Fibroblast of pulmonary artery (primary cell): ENCODE data around the gene ANXA3.
A peak's percentile ranks its signal among the peaks of the same experiment; 100 is the strongest.

Experiments used
- DNase-seq: peaks from one replicate; pipeline ENCODE4 v3.0.0-alpha.2; 2010; ENCODE audit warnings: low read depth
- H3K4me3 ChIP-seq: replicated peaks from 2 replicates; pipeline ENCODE4 v1.5.1; 2011; ENCODE audit warnings: low read depth, mild to moderate bottlenecking, control low read depth, low read length, moderate library complexity
- TF ChIP-seq, protein P1 (sequence below): IDR thresholded peaks from 2 replicates; pipeline ENCODE4 v1.5.1; 2011; ENCODE audit warnings: mild to moderate bottlenecking, control low read depth, low read length, inconsistent platforms; ENCODE audit errors: missing control alignments

ANXA3 gene

DNA sequence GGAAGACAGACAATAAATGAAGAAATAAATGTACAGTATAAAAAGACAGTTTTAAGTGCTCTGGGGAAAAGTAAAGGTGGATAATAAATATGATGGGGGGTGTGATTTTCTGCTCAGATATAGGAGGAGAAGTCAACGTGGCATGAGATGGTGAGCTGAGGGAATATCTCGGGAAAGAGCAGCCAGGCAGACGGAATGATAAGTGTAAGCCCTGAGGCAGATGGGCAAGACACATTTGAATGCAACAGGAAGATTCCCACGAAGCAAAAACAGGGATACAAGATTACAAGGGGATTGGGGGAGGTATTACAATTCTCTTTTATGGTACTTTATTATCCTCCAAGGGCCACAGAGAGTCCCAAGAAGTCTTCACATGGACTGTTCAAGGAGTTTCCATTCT, 11.1 kb downstream of the ANXA3 start:
- TF ChIP-seq, protein P1, sequence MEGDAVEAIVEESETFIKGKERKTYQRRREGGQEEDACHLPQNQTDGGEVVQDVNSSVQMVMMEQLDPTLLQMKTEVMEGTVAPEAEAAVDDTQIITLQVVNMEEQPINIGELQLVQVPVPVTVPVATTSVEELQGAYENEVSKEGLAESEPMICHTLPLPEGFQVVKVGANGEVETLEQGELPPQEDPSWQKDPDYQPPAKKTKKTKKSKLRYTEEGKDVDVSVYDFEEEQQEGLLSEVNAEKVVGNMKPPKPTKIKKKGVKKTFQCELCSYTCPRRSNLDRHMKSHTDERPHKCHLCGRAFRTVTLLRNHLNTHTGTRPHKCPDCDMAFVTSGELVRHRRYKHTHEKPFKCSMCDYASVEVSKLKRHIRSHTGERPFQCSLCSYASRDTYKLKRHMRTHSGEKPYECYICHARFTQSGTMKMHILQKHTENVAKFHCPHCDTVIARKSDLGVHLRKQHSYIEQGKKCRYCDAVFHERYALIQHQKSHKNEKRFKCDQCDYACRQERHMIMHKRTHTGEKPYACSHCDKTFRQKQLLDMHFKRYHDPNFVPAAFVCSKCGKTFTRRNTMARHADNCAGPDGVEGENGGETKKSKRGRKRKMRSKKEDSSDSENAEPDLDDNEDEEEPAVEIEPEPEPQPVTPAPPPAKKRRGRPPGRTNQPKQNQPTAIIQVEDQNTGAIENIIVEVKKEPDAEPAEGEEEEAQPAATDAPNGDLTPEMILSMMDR: no peak
- H3K4me3 ChIP-seq: no peak overlapping the region
- no peak for DNase-seq

DNA sequence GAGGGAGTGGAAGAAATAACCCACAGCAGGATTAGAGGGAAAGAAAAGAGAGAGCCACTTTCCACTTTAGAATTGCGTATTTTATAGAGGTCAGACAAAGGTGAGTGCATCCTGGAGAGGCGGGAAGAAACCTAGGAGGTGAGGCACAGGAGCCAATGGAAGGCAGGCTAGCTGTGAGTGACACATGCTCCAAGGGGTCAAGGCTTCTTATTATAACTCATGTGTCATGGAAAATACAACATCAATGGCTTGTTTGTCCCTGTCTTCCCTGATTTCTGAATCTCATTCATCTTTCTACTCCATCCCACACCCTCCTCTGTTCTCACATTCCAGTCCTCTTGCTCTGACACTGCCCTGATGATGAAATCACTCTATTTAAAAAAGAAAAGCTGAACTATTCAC, 14.4 kb downstream of the ANXA3 start:
- DNase-seq: peak; percentile 77
- no peak overlapping the region for H3K4me3 ChIP-seq
- TF ChIP-seq, protein P1: no peak

DNA sequence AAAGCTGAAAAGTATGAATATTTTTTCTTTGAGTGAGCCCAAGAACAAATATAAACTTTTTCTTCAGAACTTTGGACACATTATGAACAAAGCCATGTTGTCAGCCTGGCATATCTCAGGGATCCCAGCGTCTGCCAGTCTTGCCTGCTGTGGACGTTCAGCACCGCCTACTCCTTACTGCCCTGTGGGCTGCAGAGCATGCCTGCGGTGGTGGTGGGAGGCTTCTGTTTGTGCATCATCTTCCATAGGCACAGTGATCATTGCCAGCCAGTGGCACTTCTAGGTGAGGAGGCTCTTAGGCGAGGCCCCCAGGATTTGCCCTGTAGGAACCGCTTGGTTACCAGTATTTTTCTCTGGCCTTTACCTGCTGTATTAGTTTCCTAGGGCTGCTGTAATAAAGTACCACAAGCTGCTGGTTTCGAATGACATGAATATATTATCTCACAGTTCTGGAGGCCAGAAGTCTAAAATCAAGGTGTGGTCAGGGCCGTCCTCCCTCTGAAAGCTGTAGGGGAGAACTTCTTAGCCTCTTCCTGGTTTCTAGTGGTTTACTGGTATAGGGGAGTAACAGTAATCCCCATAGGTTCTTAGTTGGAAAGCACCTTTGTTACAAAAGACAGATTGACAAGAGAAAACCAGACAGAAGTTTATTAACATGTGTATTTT, 15.4 kb downstream of the ANXA3 start:
- TF ChIP-seq, protein P1: no peak
- no peak overlapping the region for H3K4me3 ChIP-seq
- no peak for DNase-seq

DNA sequence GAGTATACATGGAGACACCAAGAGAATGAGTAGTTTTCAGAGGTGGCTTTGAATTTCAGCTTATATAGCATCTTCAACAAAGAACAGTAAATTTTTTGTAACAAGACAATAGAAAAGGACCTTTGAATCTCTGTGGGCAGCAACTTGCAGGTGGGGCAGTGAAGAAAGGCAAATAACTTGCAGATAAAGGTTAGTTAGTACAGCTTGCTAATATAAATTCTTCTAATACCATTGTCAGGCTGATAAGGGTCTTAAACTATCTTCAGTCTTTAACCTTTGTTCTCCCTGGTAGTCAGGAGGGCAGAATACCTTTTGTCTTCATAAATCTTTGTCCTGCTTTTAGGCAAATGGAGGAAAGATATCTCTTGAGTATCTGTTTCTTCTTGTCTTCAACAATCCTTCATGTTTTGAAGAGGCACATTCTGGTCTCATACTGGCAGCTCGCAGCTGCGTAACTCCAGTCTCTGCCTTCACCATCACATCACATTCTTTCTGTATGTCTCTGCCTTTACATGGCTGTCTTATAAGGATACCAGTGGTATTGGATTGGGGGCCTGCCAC, 16.0 kb downstream of the ANXA3 start:
- no peak overlapping the region for H3K4me3 ChIP-seq
- TF ChIP-seq, protein P1: no peak
- DNase-seq: no peak

DNA sequence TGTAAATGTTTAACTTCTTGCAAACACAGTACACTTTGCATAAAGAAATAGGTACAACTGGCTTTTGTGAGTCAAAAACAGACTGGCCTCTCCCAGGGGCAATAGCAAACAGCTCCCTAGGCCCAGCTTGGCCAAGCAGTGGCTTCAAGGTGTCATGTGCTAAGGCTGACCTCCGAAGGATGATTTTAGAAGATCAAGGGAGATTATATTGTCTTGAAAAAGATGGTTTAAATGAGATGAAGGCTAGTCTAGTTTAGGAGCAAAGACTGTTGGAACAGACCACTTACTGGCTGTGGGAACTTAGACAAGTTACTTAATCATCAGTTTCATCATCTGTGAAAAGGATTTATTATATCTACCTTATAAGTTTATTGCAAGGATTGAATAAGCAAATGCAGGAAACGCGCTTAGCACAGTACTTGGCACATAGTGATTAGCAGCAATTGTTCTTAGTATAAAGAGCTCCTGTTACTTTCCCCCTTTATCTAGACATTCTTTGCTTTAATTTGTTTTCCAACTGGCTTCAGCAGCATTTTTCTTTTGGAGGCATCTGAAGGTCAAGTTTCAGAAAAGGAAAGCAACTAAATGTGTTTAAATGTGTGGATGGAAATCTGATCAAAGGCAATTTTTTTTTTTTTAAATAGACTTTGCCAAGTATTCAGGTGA, 17.2 kb downstream of the ANXA3 start:
- H3K4me3 ChIP-seq: no peak overlapping the region
- TF ChIP-seq, protein P1: no peak
- peak; percentile 35 for DNase-seq

DNA sequence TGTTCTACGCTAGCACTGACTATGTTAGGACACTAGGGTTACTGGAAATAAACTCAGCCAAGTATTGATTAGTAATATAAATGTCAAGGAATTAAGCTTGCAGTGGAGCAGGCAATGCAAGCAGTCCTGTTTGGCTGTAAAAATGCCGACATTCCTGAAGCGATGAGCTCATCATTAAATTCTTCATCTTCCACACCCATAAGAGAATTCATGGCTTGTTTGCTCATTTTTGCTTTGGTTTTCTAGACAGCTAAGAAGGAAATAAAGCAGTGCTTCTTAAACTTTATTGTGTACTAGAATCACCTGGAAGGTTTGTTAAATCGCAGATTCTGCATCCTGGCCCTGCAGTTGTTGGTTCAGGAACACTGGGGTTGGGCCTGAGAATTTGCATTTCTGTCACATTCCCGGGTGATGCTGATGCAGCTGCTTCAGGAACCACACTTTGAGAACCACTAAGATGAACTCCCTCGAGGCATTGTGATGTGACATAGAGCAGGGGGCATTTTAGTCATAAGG, 17.8 kb downstream of the ANXA3 start:
- TF ChIP-seq, protein P1: no peak
- peak; percentile 85 for DNase-seq

More for the DNA sequence above, 17.8 kb downstream of the ANXA3 start:
- no peak overlapping the region for H3K4me3 ChIP-seq
